IMR-90 (cell line): ENCODE measurements around the gene ZBP1. TPM values are rescaled to one million over a fixed set of nuclear protein-coding genes. Genes with fewer than 3 reads are reported as not detected.

Source experiments
- ATAC-seq: fragments of 200-7000 bp; cut with Tn5 transposase; 2 replicates; pipeline ENCODE4 v1.9.1; 2020; ENCODE audit warnings: low read depth, mild to moderate bottlenecking, moderate library complexity
- BruUV-seq: library from RNA; stranded (reverse); fragments of 400-500 nt; replicated peaks from 2 replicates; lab custom pipeline; 2021; lab: Mats Ljungman, UMichigan
- CTCF ChIA-PET: fragments of 300-600 bp; formaldehyde crosslinking; extraction: SDS; loops from one replicate; lab custom pipeline; 2021; ENCODE audit warnings: antibody characterized with exemption; lab: Yijun Ruan, JAX
- POLR2A ChIA-PET: fragments of 300-600 bp; sonication (Branson Sonifier 250); formaldehyde crosslinking; loops from one replicate; lab custom pipeline; 2022; ENCODE audit warnings: antibody characterized with exemption; ENCODE audit not compliant: unreplicated experiment; lab: Charles Lee
- DNase-seq: peaks from one replicate; pipeline ENCODE4 v3.0.0; 2013
- H2AFZ ChIP-seq: replicated peaks from 2 replicates; pipeline ENCODE3; 2013; ENCODE audit warnings: low read length, mild to moderate bottlenecking; ENCODE audit not compliant: poor library complexity
- H2AK5ac ChIP-seq: 2 replicates; pipeline ENCODE4 v1.6.1; 2013; ENCODE audit warnings: low read depth, low read length, inconsistent platforms
- H2AK9ac ChIP-seq: replicated peaks from 2 replicates; pipeline ENCODE3; 2013; ENCODE audit warnings: mild to moderate bottlenecking, low read depth, low read length, moderate library complexity; ENCODE audit not compliant: poor library complexity
- H2BK120ac ChIP-seq: 2 replicates; pipeline ENCODE4 v1.6.1; 2013; ENCODE audit warnings: low read depth, low read length, inconsistent platforms
- H2BK15ac ChIP-seq: 3 replicates; pipeline ENCODE4 v1.6.1; 2013; ENCODE audit warnings: low read depth, low read length, inconsistent platforms
- H2BK20ac ChIP-seq: 2 replicates; pipeline ENCODE4 v1.6.1; 2013; ENCODE audit warnings: low read depth, mild to moderate bottlenecking, inconsistent platforms, low read length, moderate library complexity
- H2BK5ac ChIP-seq: 2 replicates; pipeline ENCODE4 v1.6.1; 2013; ENCODE audit warnings: mild to moderate bottlenecking, low read depth, low read length, inconsistent platforms; ENCODE audit not compliant: poor library complexity, severe bottlenecking
- H3K14ac ChIP-seq: replicated peaks from 2 replicates; pipeline ENCODE4 v1.6.1; 2013; ENCODE audit warnings: low read depth, low read length, inconsistent platforms
- H3K18ac ChIP-seq: 2 replicates; pipeline ENCODE4 v1.6.1; 2013; ENCODE audit warnings: low read depth, low read length, control low read depth
- H3K23ac ChIP-seq: 2 replicates; pipeline ENCODE4 v1.6.1; 2013; ENCODE audit warnings: low read depth, low read length, inconsistent platforms
- H3K27ac ChIP-seq: 2 replicates; pipeline ENCODE4 v1.5.1; 2013; ENCODE audit warnings: mild to moderate bottlenecking, control low read depth, low read length; ENCODE audit not compliant: insufficient read depth
- H3K27me3 ChIP-seq: 2 replicates; pipeline ENCODE4 v1.6.1; 2013; ENCODE audit warnings: low read length; ENCODE audit not compliant: control insufficient read depth, insufficient read depth
- H3K36me3 ChIP-seq: 2 replicates; pipeline ENCODE4 v1.6.1; 2013; ENCODE audit warnings: low read length, mixed read lengths; ENCODE audit not compliant: control insufficient read depth, insufficient read depth
- H3K4ac ChIP-seq: 2 replicates; pipeline ENCODE4 v1.6.1; 2013; ENCODE audit warnings: low read depth, low read length, inconsistent platforms
- H3K4me1 ChIP-seq: 2 replicates; pipeline ENCODE4 v1.6.1; 2013; ENCODE audit warnings: low read length, mixed read lengths; ENCODE audit not compliant: control insufficient read depth, insufficient read depth
- H3K4me2 ChIP-seq: 2 replicates; pipeline ENCODE4 v1.6.1; 2013; ENCODE audit warnings: low read depth, mild to moderate bottlenecking, control low read depth, low read length, moderate library complexity
- H3K4me3 ChIP-seq: 2 replicates; pipeline ENCODE4 v1.5.1; 2013; ENCODE audit warnings: low read depth, mild to moderate bottlenecking, control low read depth, low read length, moderate library complexity; ENCODE audit not compliant: insufficient read depth
- H3K56ac ChIP-seq: 2 replicates; pipeline ENCODE4 v1.6.1; 2013; ENCODE audit warnings: low read length, inconsistent platforms; ENCODE audit not compliant: insufficient read depth; ENCODE audit errors: extremely low read depth
- H3K79me1 ChIP-seq, 2 experiments: 2 replicates each; pipeline ENCODE4 v1.6.1; 2013; ENCODE audit warnings: low read length in 2 of 2, inconsistent platforms in 1 of 2, low read depth in 1 of 2
- H3K9ac ChIP-seq: 2 replicates; pipeline ENCODE4 v1.6.1; 2013; ENCODE audit warnings: low read depth, low read length, control low read depth
- H3K9me1 ChIP-seq: 2 replicates; pipeline ENCODE4 v1.6.1; 2013; ENCODE audit warnings: low read length, inconsistent platforms; ENCODE audit not compliant: insufficient read depth
- H3K9me3 ChIP-seq: 2 replicates; pipeline ENCODE4 v1.6.1; 2013; ENCODE audit warnings: low read length; ENCODE audit not compliant: control insufficient read depth, insufficient read depth
- H4K20me1 ChIP-seq: 2 replicates; pipeline ENCODE4 v1.6.1; 2013; ENCODE audit warnings: low read length, inconsistent platforms; ENCODE audit not compliant: insufficient read depth
- H4K5ac ChIP-seq: 2 replicates; pipeline ENCODE4 v1.6.1; 2013; ENCODE audit warnings: mild to moderate bottlenecking, low read depth, low read length, control low read depth
- H4K8ac ChIP-seq, 2 experiments: 2 replicates each; pipeline ENCODE4 v1.6.1; 2013; ENCODE audit warnings: low read depth in 2 of 2, low read length in 2 of 2, control low read depth in 1 of 2, inconsistent platforms in 1 of 2
- H4K91ac ChIP-seq: 2 replicates; pipeline ENCODE4 v1.6.1; 2013; ENCODE audit warnings: low read depth, low read length, inconsistent platforms; ENCODE audit not compliant: insufficient read depth
- BHLHE40 ChIP-seq: fragments of 150-350 bp; IDR thresholded peaks from 2 replicates; pipeline ENCODE4 v1.6.1; 2016; ENCODE audit warnings: mild to moderate bottlenecking, low read depth, low read length
- CHD1 ChIP-seq: IDR thresholded peaks from 2 replicates; pipeline ENCODE4 v1.6.1; 2012; ENCODE audit warnings: low read depth, low read length, improper control_type of control experiment
- FOS ChIP-seq: fragments of 150-350 bp; IDR thresholded peaks from 2 replicates; pipeline ENCODE4 v1.6.1; 2016; ENCODE audit warnings: low read depth, low read length
- MXI1 ChIP-seq: IDR thresholded peaks from 2 replicates; pipeline ENCODE4 v1.6.1; 2012; ENCODE audit warnings: low read depth, mild to moderate bottlenecking, low read length, moderate library complexity, borderline replicate concordance
- POLR2A ChIP-seq: IDR thresholded peaks from 2 replicates; pipeline ENCODE4 v1.6.1; 2012; ENCODE audit warnings: mild to moderate bottlenecking, low read depth, low read length
- WGBS, 2 experiments: methylation state at CpG; one replicate each; pipeline versions ENCODE4 v1.1.5 to v1.1.7; 2013; ENCODE audit warnings: missing lambda C conversion rate in 2 of 2; ENCODE audit not compliant: insufficient read length in 1 of 2; ENCODE audit errors: extremely low coverage in 2 of 2; 5-methylcytosine and 5-hydroxymethylcytosine counted together
- dilution Hi-C: fragments of 300-500 bp; cut with HindIII; formaldehyde crosslinking; loops from one replicate; pipeline ENCODE4 v1.14.3; 2018; ENCODE audit warnings: low sequenced_read_pairs; ENCODE audit not compliant: unreplicated experiment
- in situ Hi-C: fragments of 300-500 bp; cut with MboI; formaldehyde crosslinking; loops from 3 replicates; pipeline ENCODE4 v1.14.3; 2019; ENCODE audit warnings: low sequenced_read_pairs, inconsistent platforms, mixed read lengths
- intact Hi-C: fragments of 100-400 bp; cut with micrococcal nuclease; formaldehyde crosslinking; loops from 2 replicates; pipeline ENCODE4 v1.10.0; 2022
- polyA plus RNA-seq, 3 experiments: library from polyadenylated mRNA; depleted of rRNA; stranded (reverse); fragments of >200 nt; gene quantifications; 2 replicates each; pipeline ENCODE4 v1.2.3, GENCODE V29; 2012; ENCODE audit warnings: low replicate concordance in 1 of 3
- total RNA-seq: library from RNA; depleted of rRNA; stranded (reverse); fragments of >200 nt; gene quantifications from 2 replicates; pipeline ENCODE4 v1.2.3, GENCODE V29; 2012
- TF ChIP-seq, protein P1 (sequence below): fragments of 150-350 bp; IDR thresholded peaks from 2 replicates; pipeline ENCODE4 v1.6.1; 2017; ENCODE audit warnings: mild to moderate bottlenecking, antibody characterized with exemption, low read length, low read depth

The ZBP1 gene
- total and polyA plus RNA-seq, 2 of the 4 experiments (the other 2 are of a cell fraction) = not detected

GRCh38 chr20:57559289-57559634, 61.0 kb downstream of the ZBP1 start:
- no peak overlapping the region for H4K5ac ChIP-seq
- no peaks in the 10 kb centered on the region for H4K20me1 ChIP-seq
- H3K56ac ChIP-seq = no peak overlapping the region
- WGBS, 2 experiments = 72% methylated on average over 6 of the region's 10 CpGs; no CpG with 5 or more reads in 1 of the 2 experiments
- H2AK9ac ChIP-seq = no peak overlapping the region
- in situ Hi-C loops (no loop called here), dilution Hi-C loops (no loop called here), intact Hi-C loops (no loop called here)
- ATAC-seq (no peak), DNase-seq (no peak)
- no peak overlapping the region for H3K18ac ChIP-seq
- H3K14ac ChIP-seq = no peak overlapping the region
- no peaks in the 10 kb centered on the region for H3K79me1 ChIP-seq
- no peak overlapping the region for H2BK15ac ChIP-seq
- H3K9me1 ChIP-seq = no peaks in the 10 kb centered on the region
- no peak overlapping the region for H2BK20ac ChIP-seq
- CTCF ChIA-PET = no interaction called here
- no peak overlapping the region for H3K4me3 ChIP-seq
- H3K23ac ChIP-seq = no peak overlapping the region
- H3K36me3 ChIP-seq = no peaks in the 10 kb centered on the region
- no peak overlapping the region for H4K91ac ChIP-seq
- no peak overlapping the region for H3K4ac ChIP-seq
- H3K9ac ChIP-seq = no peak overlapping the region
- POLR2A ChIA-PET = no interaction called here
- H2BK120ac ChIP-seq = no peak overlapping the region
- H3K27me3 ChIP-seq = peaks cover 7% of the 10 kb centered on the region
- no peak overlapping the region for H2BK5ac ChIP-seq
- no peak overlapping the region for H4K8ac ChIP-seq
- H3K4me1 ChIP-seq = no peaks in the 10 kb centered on the region
- H3K27ac ChIP-seq = no peak overlapping the region
- no peak overlapping the region for H2AFZ ChIP-seq
- TF ChIP-seq, protein P1, sequence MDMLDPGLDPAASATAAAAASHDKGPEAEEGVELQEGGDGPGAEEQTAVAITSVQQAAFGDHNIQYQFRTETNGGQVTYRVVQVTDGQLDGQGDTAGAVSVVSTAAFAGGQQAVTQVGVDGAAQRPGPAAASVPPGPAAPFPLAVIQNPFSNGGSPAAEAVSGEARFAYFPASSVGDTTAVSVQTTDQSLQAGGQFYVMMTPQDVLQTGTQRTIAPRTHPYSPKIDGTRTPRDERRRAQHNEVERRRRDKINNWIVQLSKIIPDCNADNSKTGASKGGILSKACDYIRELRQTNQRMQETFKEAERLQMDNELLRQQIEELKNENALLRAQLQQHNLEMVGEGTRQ = no peak
- no peak for TF ChIP-seq POLR2A
- no peak for TF ChIP-seq CHD1
- TF ChIP-seq FOS = no peak
- no peak for TF ChIP-seq MXI1
- no peak for TF ChIP-seq BHLHE40
- H3K4me2 ChIP-seq = no peak overlapping the region
- no peak overlapping the region for H2AK5ac ChIP-seq
- no peaks in the 10 kb centered on the region for H3K9me3 ChIP-seq
- no TSS peak for BruUV-seq
